ENCODE measurements around the gene MYOCOS. TPM values are rescaled to one million over a fixed set of nuclear protein-coding genes. Genes with fewer than 3 reads are reported as not detected.
A peak's percentile ranks its signal among the peaks of the same experiment; 100 is the strongest.

MYOCOS gene
- total RNA-seq, 1 experiment from 2014 or later = not detected

DNA sequence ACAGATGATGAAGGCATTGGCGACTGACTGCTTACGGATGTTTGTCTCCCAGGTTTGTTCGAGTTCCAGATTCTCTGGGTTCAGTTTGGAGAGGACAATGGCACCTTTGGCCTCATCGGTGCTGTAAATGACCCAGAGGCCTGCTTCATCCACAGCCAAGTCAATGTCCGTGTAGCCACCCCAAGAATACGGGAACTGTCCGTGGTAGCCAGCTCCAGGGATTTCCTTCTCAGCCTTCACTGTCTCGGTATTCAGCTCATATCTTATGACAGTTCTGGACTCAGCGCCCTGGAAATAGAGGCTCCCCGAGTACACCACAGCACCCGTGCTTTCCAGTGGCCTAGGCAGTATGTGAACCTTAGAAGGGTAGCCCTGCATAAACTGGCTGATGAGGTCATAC is 14.1 kb downstream of the MYOCOS start:
- BruUV-seq (replicated peaks) = no TSS peak

DNA sequence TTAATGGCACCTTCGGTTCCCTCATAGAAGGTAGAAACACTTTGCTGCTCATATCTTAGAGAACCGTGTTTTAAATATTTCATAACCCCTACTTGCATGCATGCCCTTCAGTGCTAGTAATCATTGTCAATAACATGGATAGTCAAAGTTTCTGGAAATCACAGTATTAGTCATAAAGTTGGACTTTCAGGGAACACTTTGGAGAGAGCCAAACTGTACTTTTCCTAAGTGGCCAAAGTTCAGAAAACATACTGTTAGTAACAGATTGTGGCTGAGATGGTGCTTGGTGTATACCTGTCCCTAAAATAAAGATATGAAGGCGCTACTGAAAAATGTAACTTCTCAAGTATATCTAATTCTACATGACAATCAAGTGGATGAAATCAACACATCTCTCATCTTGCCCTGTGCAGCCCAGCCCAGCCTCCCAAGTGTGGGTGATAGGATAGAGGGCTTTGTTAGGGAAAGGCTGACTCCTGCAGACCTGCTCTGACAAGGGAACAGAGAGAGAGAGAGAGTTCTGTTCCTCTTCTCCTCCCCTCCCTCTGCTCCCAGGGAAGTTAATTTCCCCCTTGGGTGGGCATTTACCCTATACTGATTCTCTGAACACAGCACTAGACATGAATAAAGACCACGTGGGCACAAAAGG is 16.0 kb downstream of the MYOCOS start:
- H3K9me2 ChIP-seq (replicated peaks; ENCODE audit: low read length) = no peaks in the 10 kb centered on the region
- no peak for TF ChIP-seq CTCF (conservative IDR thresholded peaks at IDR 0.05; ENCODE audit: low read depth, low read length)
- no peak for TF ChIP-seq EZH2phosphoT487 (IDR thresholded peaks at IDR 0.05; ENCODE audit: borderline replicate concordance, low read length)
- TF ChIP-seq EZH2 (IDR thresholded peaks at IDR 0.05; ENCODE audit: low read length, unreplicated experiment) = no peak
- intact Hi-C loops (cut with micrococcal nuclease) = no loop called here
- no peaks in the 10 kb centered on the region for H3K4me1 ChIP-seq (ENCODE audit: insufficient read depth, low read length)
- H3K27me3 ChIP-seq (ENCODE audit: low read length) = peaks cover 34% of the 10 kb centered on the region
- H3K4me2 ChIP-seq (ENCODE audit: low read length) = no peak overlapping the region
- H3K9ac ChIP-seq (ENCODE audit: low read length) = no peak overlapping the region
- H3K79me2 ChIP-seq (ENCODE audit: low read length) = no peaks in the 10 kb centered on the region
- ATAC-seq (peak; percentile 7; the same call in 1 of the 2 replicates), DNase-seq (no peak)
- no peak overlapping the region for H3K27ac ChIP-seq (ENCODE audit: low read length)
- no peaks in the 10 kb centered on the region for H3F3A ChIP-seq (ENCODE audit: low read length, unreplicated experiment)
- no TSS peak for BruUV-seq (replicated peaks)
- no peak overlapping the region for H2AFZ ChIP-seq (ENCODE audit: low read length)
- H3K9me3 ChIP-seq (ENCODE audit: low read length) = no peaks in the 10 kb centered on the region
- ChIA-PET POLR2A (ENCODE audit: unreplicated experiment) (no interaction called here), CTCF (no interaction called here)
- H4K20me1 ChIP-seq (ENCODE audit: low read length) = no peaks in the 10 kb centered on the region
- H3K4me3 ChIP-seq (ENCODE audit: low read length) = no peak overlapping the region
- no peaks in the 10 kb centered on the region for H3K36me3 ChIP-seq (ENCODE audit: low read depth, low read length)

More for the DNA sequence above, 14.1 kb downstream of the MYOCOS start:
- no peak for ATAC-seq
- Histone ChIP-seq H3K36me3 (ENCODE audit: low read depth, low read length) (no peaks in the 10 kb centered on the region), H3F3A (ENCODE audit: low read length, unreplicated experiment) (no peaks in the 10 kb centered on the region), H4K20me1 (ENCODE audit: low read length) (no peaks in the 10 kb centered on the region), H3K79me2 (ENCODE audit: low read length) (no peaks in the 10 kb centered on the region), H3K9ac (ENCODE audit: low read length) (no peak overlapping the region), H3K27me3 (ENCODE audit: low read length) (peaks cover 50% of the 10 kb centered on the region), H3K27ac (ENCODE audit: low read length) (no peak overlapping the region), H3K9me3 (ENCODE audit: low read length) (no peaks in the 10 kb centered on the region), H3K4me1 (ENCODE audit: insufficient read depth, low read length) (no peaks in the 10 kb centered on the region), H3K4me3 (ENCODE audit: low read length) (no peak overlapping the region), H2AFZ (ENCODE audit: low read length) (no peak overlapping the region), H3K4me2 (ENCODE audit: low read length) (no peak overlapping the region), H3K9me2 (replicated peaks; ENCODE audit: low read length) (no peaks in the 10 kb centered on the region)
- DNase-seq = peak; percentile 33
- intact Hi-C loops (cut with micrococcal nuclease) = no loop called here
- POLR2A ChIA-PET (ENCODE audit: unreplicated experiment) = no interaction called here
- CTCF ChIA-PET = no interaction called here
- TF ChIP-seq EZH2phosphoT487 (IDR thresholded peaks at IDR 0.05; ENCODE audit: borderline replicate concordance, low read length) (no peak), CTCF (conservative IDR thresholded peaks at IDR 0.05; ENCODE audit: low read depth, low read length) (no peak), EZH2 (IDR thresholded peaks at IDR 0.05; ENCODE audit: low read length, unreplicated experiment) (no peak)

DNA sequence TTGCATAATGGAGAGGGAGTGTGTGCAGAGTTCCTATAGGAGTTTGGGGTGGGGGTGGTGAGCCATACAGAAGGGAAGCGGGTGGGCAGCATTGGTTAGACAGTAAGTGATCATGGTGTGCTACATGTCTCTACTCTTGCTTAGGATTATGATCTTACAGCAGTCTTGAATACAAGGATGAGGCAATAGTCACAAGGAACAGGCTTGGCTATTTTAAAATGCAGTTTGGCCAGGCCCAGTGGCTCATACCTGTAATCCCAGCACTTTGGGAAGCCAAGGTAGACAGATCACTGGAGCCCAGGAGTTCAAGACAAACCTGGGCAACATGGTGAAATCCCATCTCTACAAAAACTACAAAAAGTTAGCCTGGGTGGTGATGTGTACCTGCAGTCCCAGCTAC is 18.2 kb downstream of the MYOCOS start:
- no peaks in the 10 kb centered on the region for H3K9me2 ChIP-seq (replicated peaks; ENCODE audit: low read length)
- no peak overlapping the region for H3K27ac ChIP-seq (ENCODE audit: low read length)
- H3K27me3 ChIP-seq (ENCODE audit: low read length) = peaks cover 21% of the 10 kb centered on the region
- H3K79me2 ChIP-seq (ENCODE audit: low read length) = no peaks in the 10 kb centered on the region
- no peak overlapping the region for H3K9ac ChIP-seq (ENCODE audit: low read length)
- H3K4me1 ChIP-seq (ENCODE audit: insufficient read depth, low read length) = no peaks in the 10 kb centered on the region
- no peaks in the 10 kb centered on the region for H4K20me1 ChIP-seq (ENCODE audit: low read length)
- H3K4me2 ChIP-seq (ENCODE audit: low read length) = no peak overlapping the region
- H3K9me3 ChIP-seq (ENCODE audit: low read length) = no peaks in the 10 kb centered on the region
- no peaks in the 10 kb centered on the region for H3F3A ChIP-seq (ENCODE audit: low read length, unreplicated experiment)
- H3K4me3 ChIP-seq (ENCODE audit: low read length) = no peak overlapping the region
- ATAC-seq (no peak), DNase-seq (no peak)
- POLR2A ChIA-PET (ENCODE audit: unreplicated experiment) = no interaction called here
- intact Hi-C loops (cut with micrococcal nuclease) = loop anchor here (10.0 kb wide), 1 partner anchor 755 kb away; no protein-coding TSS in a partner anchor
- H2AFZ ChIP-seq (ENCODE audit: low read length) = no peak overlapping the region
- CTCF ChIA-PET = interaction anchor here (0.6 kb wide), 2 partner anchors 204 to 345 kb away, joined by 3 to 6 read pairs; no protein-coding TSS in a partner anchor
- no peaks in the 10 kb centered on the region for H3K36me3 ChIP-seq (ENCODE audit: low read depth, low read length)
- TF ChIP-seq EZH2 (IDR thresholded peaks at IDR 0.05; ENCODE audit: low read length, unreplicated experiment) (no peak), EZH2phosphoT487 (IDR thresholded peaks at IDR 0.05; ENCODE audit: borderline replicate concordance, low read length) (no peak), CTCF (conservative IDR thresholded peaks at IDR 0.05; ENCODE audit: low read depth, low read length) (no peak)
- no TSS peak for BruUV-seq (replicated peaks)
